SJSA1 (cell line): ENCODE data around the gene MAP3K20. TPM values are rescaled to one million over a fixed set of nuclear protein-coding genes. Genes with fewer than 3 reads are reported as not detected.

Experiments
- DNase-seq, 2 experiments: peaks; one replicate each; pipeline ENCODE4 v3.0.0-alpha.2; 2015 to 2020; ENCODE audit warnings: low spot score in 2 of 2, low read depth in 1 of 2
- H3K27ac ChIP-seq: fragments of 250-450 bp; sonication (Bioruptor Pico); 2 replicates; pipeline ENCODE4 v1.5.1; 2020; ENCODE audit warnings: mild to moderate bottlenecking, moderate library complexity
- H3K27me3 ChIP-seq: fragments of 250-450 bp; sonication (Bioruptor Pico); replicated peaks from 2 replicates; pipeline ENCODE4 v1.5.1; 2020; ENCODE audit warnings: mild to moderate bottlenecking, moderate library complexity
- H3K36me3 ChIP-seq: fragments of 250-450 bp; sonication (Bioruptor Pico); 2 replicates; pipeline ENCODE4 v1.5.1; 2020; ENCODE audit warnings: mild to moderate bottlenecking
- H3K4me1 ChIP-seq: fragments of 250-450 bp; sonication (Bioruptor Pico); replicated peaks from 2 replicates; pipeline ENCODE4 v1.6.1; 2021; ENCODE audit warnings: mild to moderate bottlenecking
- H3K4me3 ChIP-seq: fragments of 250-450 bp; sonication (Bioruptor Pico); 2 replicates; pipeline ENCODE4 v1.5.1; 2020; ENCODE audit warnings: mild to moderate bottlenecking
- H3K9me3 ChIP-seq: fragments of 250-450 bp; sonication (Bioruptor Pico); replicated peaks from 2 replicates; pipeline ENCODE4 v1.5.1; 2020; ENCODE audit warnings: mild to moderate bottlenecking
- total RNA-seq: library from RNA; depleted of rRNA; stranded (reverse); fragments of >200 nt; shearing (Covaris generic); gene quantifications from 2 replicates; pipeline ENCODE4 v1.2.3, GENCODE V29; 2014

MAP3K20 gene
- total RNA-seq, 1 experiment from 2014 or later = 95.7 TPM

- no peak for DNase-seq
- H3K27me3 ChIP-seq = no peaks in the 10 kb centered on the region
- H3K27ac ChIP-seq = no peak overlapping the region
- H3K9me3 ChIP-seq = no peaks in the 10 kb centered on the region
- H3K4me3 ChIP-seq = no peak overlapping the region
- peaks cover 21% of the 10 kb centered on the region for H3K4me1 ChIP-seq
- H3K36me3 ChIP-seq = no peaks in the 10 kb centered on the region
These were observed 32.2 kb upstream of the MAP3K20 start for GRCh38 chr2:173043476-173043875.

- no peak overlapping the region for H3K27ac ChIP-seq
- DNase-seq = no peak
- peaks cover 26% of the 10 kb centered on the region for H3K4me1 ChIP-seq
- no peak overlapping the region for H3K4me3 ChIP-seq
- no peaks in the 10 kb centered on the region for H3K27me3 ChIP-seq
- no peaks in the 10 kb centered on the region for H3K36me3 ChIP-seq
- H3K9me3 ChIP-seq = no peaks in the 10 kb centered on the region
These were observed 31.6 kb upstream of the MAP3K20 start for GRCh38 chr2:173043897-173044519.

GRCh38 chr2:173044686-173045085 is 31.0 kb upstream of the MAP3K20 start:
- H3K27ac ChIP-seq = no peak overlapping the region
- H3K4me1 ChIP-seq = peaks cover 33% of the 10 kb centered on the region
- DNase-seq = no peak

GRCh38 chr2:173045181-173045580 is 30.5 kb upstream of the MAP3K20 start:
- no peak for DNase-seq
- no peaks in the 10 kb centered on the region for H3K36me3 ChIP-seq
- H3K27me3 ChIP-seq = no peaks in the 10 kb centered on the region
- no peak overlapping the region for H3K27ac ChIP-seq
- H3K4me3 ChIP-seq = no peak overlapping the region
- peaks cover 38% of the 10 kb centered on the region for H3K4me1 ChIP-seq
- H3K9me3 ChIP-seq = no peaks in the 10 kb centered on the region

More at GRCh38 chr2:173044686-173045085, 31.0 kb upstream of the MAP3K20 start:
- Histone ChIP-seq H3K36me3 (no peaks in the 10 kb centered on the region), H3K4me3 (no peak overlapping the region), H3K27me3 (no peaks in the 10 kb centered on the region), H3K9me3 (no peaks in the 10 kb centered on the region)

GRCh38 chr2:173048522-173048896 is 27.1 kb upstream of the MAP3K20 start:
- DNase-seq = no peak
- Histone ChIP-seq H3K27ac (peak overlapping the region; percentile 89), H3K36me3 (no peaks in the 10 kb centered on the region), H3K9me3 (0 out of 2 replicates have a peak, but pooled peaks cover 2% of the 10 kb centered on the region), H3K4me3 (no peak overlapping the region), H3K27me3 (no peaks in the 10 kb centered on the region), H3K4me1 (peaks cover 57% of the 10 kb centered on the region)

GRCh38 chr2:173048897-173049661 is 26.6 kb upstream of the MAP3K20 start:
- H3K36me3 ChIP-seq = no peaks in the 10 kb centered on the region
- no peak overlapping the region for H3K4me3 ChIP-seq
- peak; percentile 79 to 88 for DNase-seq
- H3K4me1 ChIP-seq = peaks cover 63% of the 10 kb centered on the region
- no peaks in the 10 kb centered on the region for H3K27me3 ChIP-seq
- H3K9me3 ChIP-seq = 0 out of 2 replicates have a peak, but pooled peaks cover 2% of the 10 kb centered on the region
- peak overlapping the region; percentile 89 for H3K27ac ChIP-seq

- DNase-seq = peak in 1 of 2 experiments; percentile 24
These were observed 25.8 kb upstream of the MAP3K20 start for GRCh38 chr2:173049831-173050230.

GRCh38 chr2:173050684-173051083 is 25.0 kb upstream of the MAP3K20 start:
- Histone ChIP-seq H3K36me3 (no peaks in the 10 kb centered on the region), H3K9me3 (0 out of 2 replicates have a peak, but pooled peaks cover 2% of the 10 kb centered on the region), H3K4me3 (no peak overlapping the region), H3K4me1 (peaks cover 72% of the 10 kb centered on the region), H3K27ac (no peak overlapping the region), H3K27me3 (no peaks in the 10 kb centered on the region)
- no peak for DNase-seq

More at GRCh38 chr2:173049831-173050230, 25.8 kb upstream of the MAP3K20 start:
- Histone ChIP-seq H3K9me3 (0 out of 2 replicates have a peak, but pooled peaks cover 2% of the 10 kb centered on the region), H3K4me1 (peaks cover 70% of the 10 kb centered on the region), H3K27ac (peak overlapping the region; percentile 89), H3K36me3 (no peaks in the 10 kb centered on the region), H3K4me3 (no peak overlapping the region), H3K27me3 (no peaks in the 10 kb centered on the region)

- H3K9me3 ChIP-seq = 0 out of 2 replicates have a peak, but pooled peaks cover 2% of the 10 kb centered on the region
- H3K36me3 ChIP-seq = no peaks in the 10 kb centered on the region
- H3K27me3 ChIP-seq = no peaks in the 10 kb centered on the region
- H3K27ac ChIP-seq = no peak overlapping the region
- no peak overlapping the region for H3K4me3 ChIP-seq
- H3K4me1 ChIP-seq = peaks cover 70% of the 10 kb centered on the region
- DNase-seq = no peak
These were observed 24.0 kb upstream of the MAP3K20 start for GRCh38 chr2:173051463-173052215.

- no peaks in the 10 kb centered on the region for H3K27me3 ChIP-seq
- peak; percentile 79 to 89 for DNase-seq
- peaks cover 61% of the 10 kb centered on the region for H3K4me1 ChIP-seq
- no peak overlapping the region for H3K4me3 ChIP-seq
- H3K9me3 ChIP-seq = 0 out of 2 replicates have a peak, but pooled peaks cover 2% of the 10 kb centered on the region
- H3K27ac ChIP-seq = peak overlapping the region; percentile 89
- no peaks in the 10 kb centered on the region for H3K36me3 ChIP-seq
These were observed 22.5 kb upstream of the MAP3K20 start for GRCh38 chr2:173053043-173053699.

GRCh38 chr2:173054466-173054865 is 21.2 kb upstream of the MAP3K20 start:
- Histone ChIP-seq H3K27ac (peak overlapping the region; percentile 89), H3K27me3 (no peaks in the 10 kb centered on the region), H3K4me1 (peaks cover 48% of the 10 kb centered on the region), H3K9me3 (0 out of 2 replicates have a peak, but pooled peaks cover 2% of the 10 kb centered on the region), H3K4me3 (no peak overlapping the region), H3K36me3 (no peaks in the 10 kb centered on the region)
- DNase-seq = peak in 1 of 2 experiments; percentile 75

GRCh38 chr2:173056705-173057364 is 18.8 kb upstream of the MAP3K20 start:
- no peak for DNase-seq
- Histone ChIP-seq H3K4me1 (peaks cover 35% of the 10 kb centered on the region), H3K4me3 (no peak overlapping the region), H3K36me3 (no peaks in the 10 kb centered on the region), H3K27ac (no peak overlapping the region), H3K9me3 (0 out of 2 replicates have a peak, but pooled peaks cover 2% of the 10 kb centered on the region), H3K27me3 (no peaks in the 10 kb centered on the region)

GRCh38 chr2:173058097-173058496 is 17.5 kb upstream of the MAP3K20 start:
- DNase-seq = no peak
- Histone ChIP-seq H3K4me3 (no peak overlapping the region), H3K4me1 (peaks cover 26% of the 10 kb centered on the region), H3K9me3 (no peaks in the 10 kb centered on the region), H3K27me3 (no peaks in the 10 kb centered on the region), H3K36me3 (no peaks in the 10 kb centered on the region), H3K27ac (no peak overlapping the region)
